Sigmoid colon (tissue), 4 donors: ENCODE data around the gene ATP23.

Experiments
- CTCF ChIP-seq, 4 experiments: fragments of 450-650 bp in 3 of 4; fragments of 200-600 bp in 1 of 4; IDR thresholded peaks; one replicate each; pipeline ENCODE4 v1.5.1; 2016 to 2019; ENCODE audit warnings: antibody characterized with exemption in 4 of 4, mild to moderate bottlenecking in 3 of 4, moderate library complexity in 2 of 4
- EP300 ChIP-seq, 4 donors: sonication (generic); formaldehyde crosslinking; IDR thresholded peaks; one replicate each; pipeline ENCODE4 v1.6.1; 2017; ENCODE audit warnings: antibody characterized with exemption in 4 of 4
- POLR2A ChIP-seq, 2 donors: fragments of 450-650 bp; IDR thresholded peaks; one replicate each; pipeline ENCODE4 v1.6.1; 2016; ENCODE audit warnings: antibody characterized with exemption in 2 of 2, mild to moderate bottlenecking in 2 of 2, moderate library complexity in 2 of 2
- POLR2AphosphoS5 ChIP-seq, 4 donors: sonication (generic); formaldehyde crosslinking; IDR thresholded peaks; one replicate each; pipeline ENCODE4 v1.6.1; 2017; ENCODE audit warnings: antibody characterized with exemption in 4 of 4

- TF ChIP-seq CTCF (IDR thresholded peaks at IDR 0.05) (no peak), POLR2A (IDR thresholded peaks at IDR 0.05) (no peak), EP300 (IDR thresholded peaks at IDR 0.05) (no peak), POLR2AphosphoS5 (IDR thresholded peaks at IDR 0.05) (no peak)
Observed at GRCh38 chr12:57898308-57898970, 42.9 kb upstream of the ATP23 start.
